Suprapubic skin (tissue), 3 donors: ENCODE measurements around the gene CIB1.

ENCODE experiments used
- POLR2AphosphoS5 ChIP-seq, 3 donors: sonication (generic); formaldehyde crosslinking; IDR thresholded peaks; one replicate each; pipeline ENCODE4 v1.6.1; 2017; ENCODE audit warnings: antibody characterized with exemption in 3 of 3
- TF ChIP-seq, protein P1 (sequence below), 2 donors: fragments of 200-600 bp in 1 of 2; fragments of 450-650 bp in 1 of 2; sonication (generic) in 1 of 2; IDR thresholded peaks; one replicate each; pipeline ENCODE4 v1.5.1; 2016 to 2019; ENCODE audit warnings: antibody characterized with exemption in 2 of 2, mild to moderate bottlenecking in 1 of 2, moderate library complexity in 1 of 2

GRCh38 chr15:90225047-90225446, 8.7 kb downstream of the CIB1 start:
- TF ChIP-seq, protein P1, sequence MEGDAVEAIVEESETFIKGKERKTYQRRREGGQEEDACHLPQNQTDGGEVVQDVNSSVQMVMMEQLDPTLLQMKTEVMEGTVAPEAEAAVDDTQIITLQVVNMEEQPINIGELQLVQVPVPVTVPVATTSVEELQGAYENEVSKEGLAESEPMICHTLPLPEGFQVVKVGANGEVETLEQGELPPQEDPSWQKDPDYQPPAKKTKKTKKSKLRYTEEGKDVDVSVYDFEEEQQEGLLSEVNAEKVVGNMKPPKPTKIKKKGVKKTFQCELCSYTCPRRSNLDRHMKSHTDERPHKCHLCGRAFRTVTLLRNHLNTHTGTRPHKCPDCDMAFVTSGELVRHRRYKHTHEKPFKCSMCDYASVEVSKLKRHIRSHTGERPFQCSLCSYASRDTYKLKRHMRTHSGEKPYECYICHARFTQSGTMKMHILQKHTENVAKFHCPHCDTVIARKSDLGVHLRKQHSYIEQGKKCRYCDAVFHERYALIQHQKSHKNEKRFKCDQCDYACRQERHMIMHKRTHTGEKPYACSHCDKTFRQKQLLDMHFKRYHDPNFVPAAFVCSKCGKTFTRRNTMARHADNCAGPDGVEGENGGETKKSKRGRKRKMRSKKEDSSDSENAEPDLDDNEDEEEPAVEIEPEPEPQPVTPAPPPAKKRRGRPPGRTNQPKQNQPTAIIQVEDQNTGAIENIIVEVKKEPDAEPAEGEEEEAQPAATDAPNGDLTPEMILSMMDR (IDR thresholded peaks at IDR 0.05) = no peak
- no peak for TF ChIP-seq POLR2AphosphoS5 (IDR thresholded peaks at IDR 0.05)
